Activated CD4-positive, alpha-beta memory T cell treated with anti-CD3 and anti-CD28 coated beads for 36 hours (primary cell): ENCODE results near the gene FIBP. TPM values are rescaled to one million over a fixed set of nuclear protein-coding genes. Genes with fewer than 3 reads are reported as not detected.
"Not testable (repeated sequence)": the region's sequence is repeated elsewhere in the genome, so short reads cannot be mapped to it uniquely, and the experiment has no call there.

Experiments used
- CTCF ChIA-PET: fragments of 350-600 bp; sonication (Branson Sonifier 250); formaldehyde crosslinking; loops from one replicate; lab custom pipeline; 2021; ENCODE audit warnings: antibody characterized with exemption, inconsistent platforms; lab: Charles Lee
- POLR2A ChIA-PET: fragments of 350-600 bp; sonication (Branson Sonifier 250); formaldehyde crosslinking; loops from one replicate; lab custom pipeline; 2021; ENCODE audit warnings: antibody characterized with exemption; lab: Charles Lee
- DNase-seq: peaks from one replicate; pipeline ENCODE4 v3.0.0-alpha.2; 2020
- H3K27ac Mint-ChIP-seq: one replicate; pipeline ENCODE4 v1.8.0; 2021; ENCODE audit warnings: mixed read lengths
- H3K27me3 Mint-ChIP-seq: one replicate; pipeline ENCODE4 v1.8.0; 2021; ENCODE audit warnings: mixed read lengths
- H3K36me3 Mint-ChIP-seq: one replicate; pipeline ENCODE4 v1.8.0; 2021; ENCODE audit warnings: mixed read lengths
- H3K4me1 Mint-ChIP-seq: one replicate; pipeline ENCODE4 v1.8.0; 2021; ENCODE audit warnings: low read depth, mixed read lengths
- H3K4me3 Mint-ChIP-seq: one replicate; pipeline ENCODE4 v1.8.0; 2021; ENCODE audit warnings: mild to moderate bottlenecking, mixed read lengths
- H3K9me3 Mint-ChIP-seq: one replicate; pipeline ENCODE4 v1.8.0; 2021; ENCODE audit warnings: mixed read lengths
- intact Hi-C: fragments of 100-400 bp; cut with micrococcal nuclease; formaldehyde crosslinking; loops from one replicate; pipeline ENCODE4 v1.15.1; 2023
- total RNA-seq, 2 experiments: library from RNA; stranded (reverse); gene quantifications; one replicate each; pipeline ENCODE4 v1.2.3, GENCODE V29; 2021

FIBP gene
- total RNA-seq, 2 experiments from 2014 or later: 94.2 to 101 TPM

DNA sequence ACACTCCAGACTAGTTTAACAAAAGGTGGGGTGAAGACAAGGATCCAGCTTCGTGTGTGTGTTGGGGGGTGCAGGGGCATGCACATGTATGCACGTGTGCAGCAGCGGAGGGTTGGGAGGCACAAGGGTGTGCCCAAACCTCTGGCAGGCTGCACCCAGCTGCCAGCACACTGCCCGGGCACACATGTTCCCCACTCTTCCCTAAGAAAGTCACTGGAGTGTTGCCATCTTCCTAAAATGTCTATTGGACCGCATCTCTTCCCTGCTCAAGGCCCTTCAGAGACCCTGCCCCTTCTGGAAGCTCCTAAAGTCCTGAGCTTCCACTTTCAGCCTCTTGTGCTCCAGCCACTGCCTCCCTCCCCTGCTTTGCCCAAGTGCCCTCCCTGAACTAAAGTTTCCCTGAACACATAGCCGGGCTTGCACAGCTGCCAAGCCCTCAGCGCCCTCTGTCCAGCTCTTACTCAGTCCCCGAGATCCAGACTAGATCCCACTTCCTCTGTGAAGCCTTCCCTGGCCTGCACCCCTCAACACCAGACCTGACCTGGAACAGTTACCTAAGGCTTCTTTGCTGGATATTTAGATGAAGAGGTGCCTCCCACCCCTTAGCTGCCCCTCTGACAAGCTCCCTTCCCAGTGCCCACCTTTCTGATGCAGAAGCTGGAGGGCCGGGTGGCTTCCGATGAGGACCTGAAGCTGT lies 36.3 kb downstream of the FIBP start:
- ChIA-PET CTCF (interaction anchor here (0.8 to 3.7 kb wide), 12 partner anchors 9 to 226 kb away, joined by 3 to 33 read pairs (median 6); partner anchors contain the start of genes CCDC85B, FIBP, KAT5 and MUS81), POLR2A (interaction anchor here (0.8 to 2.9 kb wide), 6 partner anchors 14 to 49 kb away, joined by 3 to 15 read pairs (median 3); partner anchors contain the start of gene CCDC85B)
- Mint-ChIP-seq H3K27me3 (no peaks in the 10 kb centered on the region), H3K9me3 (peaks cover 10% of the 10 kb centered on the region), H3K4me3 (no peak overlapping the region), H3K27ac (no peak overlapping the region), H3K36me3 (peaks cover 54% of the 10 kb centered on the region), H3K4me1 (peaks cover 30% of the 10 kb centered on the region)
- intact Hi-C loops: no loop called here
- peak; percentile 8 for DNase-seq

DNA sequence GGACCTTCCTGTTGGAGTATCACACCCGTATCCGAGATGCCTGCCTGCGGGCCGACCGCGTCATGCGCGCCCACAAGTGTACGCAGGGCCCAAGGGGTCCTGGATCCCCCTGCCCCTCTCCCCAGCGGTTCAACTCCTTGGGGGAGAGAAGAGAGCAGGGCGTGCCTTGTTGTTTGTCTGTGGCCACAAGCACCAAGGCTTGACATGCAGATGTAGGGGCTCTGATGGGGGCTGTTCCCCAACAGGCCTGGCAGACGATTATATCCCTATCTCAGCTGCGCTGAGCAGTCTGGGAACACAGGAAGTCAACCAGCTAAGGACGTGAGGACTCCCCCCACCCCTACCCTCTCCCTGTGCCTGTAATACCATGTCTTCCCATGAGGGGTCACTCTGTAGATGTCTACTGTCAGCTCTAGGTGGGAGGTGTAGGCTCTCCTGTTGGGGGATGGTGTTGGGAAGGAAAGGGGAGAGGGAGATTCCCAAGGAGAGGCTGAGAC lies 37.1 kb downstream of the FIBP start:
- CTCF ChIA-PET: interaction anchor here (0.8 to 3.7 kb wide), 11 partner anchors 10 to 194 kb away, joined by 3 to 33 read pairs (median 7); partner anchors contain the start of genes CCDC85B, FIBP, KAT5 and MUS81
- peak; percentile 24 for DNase-seq
- Mint-ChIP-seq H3K4me3 (no peak overlapping the region), H3K9me3 (peaks cover 10% of the 10 kb centered on the region), H3K27ac (no peak overlapping the region), H3K4me1 (peaks cover 22% of the 10 kb centered on the region), H3K27me3 (no peaks in the 10 kb centered on the region), H3K36me3 (peaks cover 46% of the 10 kb centered on the region)
- intact Hi-C loops: no loop called here
- POLR2A ChIA-PET: interaction anchor here (0.8 to 2.9 kb wide), 3 partner anchors 18 to 50 kb away, joined by 3 to 15 read pairs (median 3); no protein-coding TSS in a partner anchor

GRCh38 chr11:65850217-65851082 lies 37.8 kb downstream of the FIBP start:
- CTCF ChIA-PET: interaction anchor here (0.9 to 3.7 kb wide), 12 partner anchors 10 to 147 kb away, joined by 3 to 33 read pairs (median 6); partner anchors contain the start of genes CCDC85B, FIBP, KAT5 and MUS81
- Mint-ChIP-seq H3K4me3 (no peak overlapping the region), H3K4me1 (peaks cover 15% of the 10 kb centered on the region), H3K27ac (no peak overlapping the region), H3K27me3 (no peaks in the 10 kb centered on the region), H3K9me3 (peaks cover 10% of the 10 kb centered on the region), H3K36me3 (peaks cover 39% of the 10 kb centered on the region)
- intact Hi-C loops: no loop called here
- POLR2A ChIA-PET: interaction anchor here (0.8 kb wide), 2 partner anchors 9 to 13 kb away, joined by 3 read pairs; no protein-coding TSS in a partner anchor
- DNase-seq: peak; percentile 15

DNA sequence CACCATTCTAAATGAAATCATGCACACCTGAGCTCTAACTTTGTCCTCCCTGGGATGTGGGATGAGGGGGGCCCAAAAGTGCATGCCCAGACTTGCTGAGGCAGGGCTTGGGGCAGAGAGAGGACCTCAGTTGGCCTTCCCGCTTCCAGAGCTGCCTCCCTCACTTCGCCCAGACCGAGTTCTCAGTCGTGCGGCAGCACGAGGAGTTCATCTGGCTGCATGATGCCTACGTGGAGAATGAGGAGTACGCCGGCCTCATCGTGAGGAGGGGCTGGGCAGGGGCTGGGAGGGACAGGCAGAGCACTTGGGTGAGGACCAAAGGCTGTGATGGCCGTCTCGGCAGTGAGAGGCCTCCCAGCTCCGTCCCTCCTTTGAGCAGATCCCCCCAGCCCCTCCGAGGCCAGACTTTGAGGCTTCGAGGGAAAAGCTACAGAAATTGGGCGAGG lies 38.5 kb downstream of the FIBP start:
- intact Hi-C loops: no loop called here
- H3K4me1 Mint-ChIP-seq: peaks cover 11% of the 10 kb centered on the region
- CTCF ChIA-PET: interaction anchor here (0.7 to 3.7 kb wide), 6 partner anchors 11 to 40 kb away, joined by 3 to 26 read pairs (median 4); partner anchors contain the start of genes CCDC85B, FIBP and MUS81
- peaks cover 34% of the 10 kb centered on the region for H3K36me3 Mint-ChIP-seq
- H3K27me3 Mint-ChIP-seq: no peaks in the 10 kb centered on the region
- no peak overlapping the region for H3K27ac Mint-ChIP-seq
- no peak overlapping the region for H3K4me3 Mint-ChIP-seq
- no peak for DNase-seq
- H3K9me3 Mint-ChIP-seq: peaks cover 10% of the 10 kb centered on the region
- POLR2A ChIA-PET: interaction anchor here (0.8 kb wide), 2 partner anchors 10 to 14 kb away, joined by 3 read pairs; no protein-coding TSS in a partner anchor

DNA sequence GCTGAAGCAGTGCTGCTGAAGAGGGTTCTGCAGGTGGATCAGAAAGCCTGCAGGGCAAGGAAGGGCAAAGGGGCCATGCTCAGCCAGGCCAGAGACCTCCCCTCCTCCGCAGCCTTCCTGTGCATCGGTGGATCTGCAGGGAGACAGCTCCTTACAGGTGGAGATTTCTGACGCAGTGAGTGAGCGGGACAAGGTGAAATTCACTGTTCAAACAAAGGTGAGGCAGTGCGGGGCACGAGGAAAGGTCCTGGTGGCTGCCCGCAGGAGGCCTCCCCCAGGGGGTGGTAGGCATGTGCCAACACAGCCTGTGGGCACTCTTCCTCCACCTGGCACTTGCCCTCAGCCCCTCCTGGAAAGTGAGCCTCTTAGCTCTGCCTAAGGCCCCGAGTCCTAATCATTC lies 38.9 kb downstream of the FIBP start:
- POLR2A ChIA-PET: no interaction called here
- H3K4me3 Mint-ChIP-seq: no peak overlapping the region
- DNase-seq: no peak
- H3K36me3 Mint-ChIP-seq: peaks cover 30% of the 10 kb centered on the region
- no peaks in the 10 kb centered on the region for H3K27me3 Mint-ChIP-seq
- peaks cover 8% of the 10 kb centered on the region for H3K4me1 Mint-ChIP-seq
- intact Hi-C loops: no loop called here
- no peak overlapping the region for H3K27ac Mint-ChIP-seq
- H3K9me3 Mint-ChIP-seq: peaks cover 10% of the 10 kb centered on the region
- CTCF ChIA-PET: interaction anchor here (0.7 to 3.7 kb wide), 4 partner anchors 11 to 39 kb away, joined by 3 to 26 read pairs (median 4); partner anchors contain the start of genes FIBP and MUS81

DNA sequence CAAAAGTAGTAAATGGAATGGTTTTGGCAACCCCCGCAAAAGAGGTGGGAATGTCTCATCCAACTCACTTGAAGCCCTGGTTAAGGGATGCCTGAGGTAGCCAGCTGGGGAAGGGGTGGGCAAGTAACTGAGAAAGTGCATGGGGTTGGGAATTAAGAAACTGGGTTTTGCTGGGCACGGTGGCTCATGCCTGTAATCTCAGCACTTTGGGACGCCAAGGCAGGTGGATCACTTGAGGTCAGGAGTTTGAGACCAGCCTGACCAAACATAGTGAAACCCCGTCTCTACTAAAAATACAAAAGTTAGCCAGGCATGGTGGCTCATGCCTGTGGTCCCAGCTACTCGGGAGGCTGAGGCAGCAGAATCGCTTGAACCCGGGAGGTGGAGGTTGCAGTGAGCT lies 39.6 kb downstream of the FIBP start:
- ChIA-PET CTCF (interaction anchor here (1.1 to 1.8 kb wide), 2 partner anchors 39 to 140 kb away, joined by 3 to 4 read pairs; partner anchors contain the start of gene FIBP), POLR2A (interaction anchor here (0.6 kb wide), 1 partner anchor 25 kb away, joined by 3 read pairs; no protein-coding TSS in a partner anchor)
- H3K4me1 Mint-ChIP-seq, DNase-seq, H3K27me3 Mint-ChIP-seq, intact Hi-C loops, H3K4me3 Mint-ChIP-seq, H3K27ac Mint-ChIP-seq: not testable (repeated sequence)
- Mint-ChIP-seq H3K9me3 (peaks cover 10% of the 10 kb centered on the region), H3K36me3 (peaks cover 23% of the 10 kb centered on the region)

GRCh38 chr11:65847746-65848145 lies 40.5 kb downstream of the FIBP start:
- H3K27ac Mint-ChIP-seq: no peak overlapping the region
- intact Hi-C loops: no loop called here
- POLR2A ChIA-PET: no interaction called here

GRCh38 chr11:65844231-65844872 lies 43.9 kb downstream of the FIBP start:
- no peaks in the 10 kb centered on the region for H3K4me1 Mint-ChIP-seq
- H3K27me3 Mint-ChIP-seq: no peaks in the 10 kb centered on the region
- intact Hi-C loops: no loop called here
- ChIA-PET CTCF (interaction anchor here (0.7 to 2.3 kb wide), 4 partner anchors 21 to 139 kb away, joined by 3 to 7 read pairs (median 5); partner anchors contain the start of gene KAT5), POLR2A (interaction anchor here (0.7 kb wide), 1 partner anchor 9 kb away, joined by 5 read pairs; no protein-coding TSS in a partner anchor)
- no peak overlapping the region for H3K4me3 Mint-ChIP-seq
- H3K36me3 Mint-ChIP-seq: no peaks in the 10 kb centered on the region
- H3K9me3 Mint-ChIP-seq: no peaks in the 10 kb centered on the region
- no peak for DNase-seq
- no peak overlapping the region for H3K27ac Mint-ChIP-seq

More at GRCh38 chr11:65847746-65848145, 40.5 kb downstream of the FIBP start:
- Mint-ChIP-seq H3K36me3 (peaks cover 15% of the 10 kb centered on the region), H3K27me3 (no peaks in the 10 kb centered on the region), H3K9me3 (peaks cover 10% of the 10 kb centered on the region), H3K4me1 (no peaks in the 10 kb centered on the region), H3K4me3 (no peak overlapping the region)
- CTCF ChIA-PET: interaction anchor here (0.7 to 1.1 kb wide), 3 partner anchors 27 to 44 kb away, joined by 3 to 4 read pairs (median 4); no protein-coding TSS in a partner anchor
- no peak for DNase-seq

DNA sequence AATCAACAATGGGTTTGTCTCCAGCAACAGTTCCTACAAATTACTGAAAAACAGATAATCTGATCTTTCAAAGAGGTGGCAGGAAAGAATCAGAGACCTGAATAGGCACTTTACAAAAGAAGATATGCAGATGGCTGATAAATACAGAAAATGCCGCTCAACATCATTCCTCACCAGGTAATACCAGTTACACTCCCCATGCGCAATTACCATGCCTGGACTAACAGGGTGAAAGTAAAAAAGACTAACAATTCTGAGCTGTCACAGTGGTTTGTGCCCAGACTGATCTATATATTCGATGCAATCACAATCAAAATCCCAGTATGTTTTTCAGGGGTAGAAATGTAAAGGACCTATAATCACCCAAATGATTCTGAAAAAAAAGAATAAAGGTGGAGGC lies 44.5 kb downstream of the FIBP start:
- Mint-ChIP-seq H3K27me3 (no peaks in the 10 kb centered on the region), H3K27ac (no peak overlapping the region), H3K36me3 (no peaks in the 10 kb centered on the region), H3K9me3 (no peaks in the 10 kb centered on the region), H3K4me1 (no peaks in the 10 kb centered on the region), H3K4me3 (no peak overlapping the region)
- intact Hi-C loops: no loop called here
- ChIA-PET CTCF (interaction anchor here (1.6 to 2.3 kb wide), 2 partner anchors 40 to 132 kb away, joined by 3 to 7 read pairs; partner anchors contain the start of gene KAT5), POLR2A (no interaction called here)
- DNase-seq: no peak

- DNase-seq: no peak
- intact Hi-C loops: no loop called here
- POLR2A ChIA-PET: no interaction called here
- Mint-ChIP-seq H3K27me3 (no peaks in the 10 kb centered on the region), H3K27ac (no peak overlapping the region), H3K9me3 (no peaks in the 10 kb centered on the region), H3K4me3 (no peak overlapping the region), H3K4me1 (no peaks in the 10 kb centered on the region), H3K36me3 (no peaks in the 10 kb centered on the region)
- CTCF ChIA-PET: interaction anchor here (1.1 kb wide), 1 partner anchor 62 kb away, joined by 3 read pairs; no protein-coding TSS in a partner anchor
Measured at GRCh38 chr11:65842144-65842543, 46.1 kb downstream of the FIBP start.
